ENCODE results near the gene LSM14A. TPM values are rescaled to one million over a fixed set of nuclear protein-coding genes. Genes with fewer than 3 reads are reported as not detected.

LSM14A gene
- total and polyA plus RNA-seq, 4 donors: 12.6 to 133 (median 48.0) TPM

DNA sequence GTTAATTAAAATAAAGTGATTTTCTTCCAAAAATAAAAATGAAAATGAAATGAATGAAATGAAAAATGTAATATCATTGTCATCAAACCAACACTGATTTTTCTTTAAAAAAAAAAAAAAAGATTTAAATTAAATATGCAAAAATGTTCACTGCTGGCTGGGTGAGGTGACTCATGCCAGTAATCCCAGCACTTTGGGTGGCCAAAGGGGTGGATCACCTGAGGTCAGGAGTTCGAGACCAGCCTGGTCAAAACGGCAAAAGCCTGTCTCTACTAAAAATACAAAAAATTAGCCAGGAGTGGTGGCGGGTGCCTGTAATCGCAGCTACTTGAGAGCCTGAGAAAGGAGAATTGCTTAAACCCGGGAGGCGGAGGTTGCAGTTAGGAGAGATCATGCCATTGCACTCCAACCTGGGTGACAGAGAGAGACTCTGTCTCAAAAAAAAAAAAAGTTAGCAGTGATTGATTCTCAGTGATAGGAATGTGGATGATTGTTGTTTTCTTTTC lies 44.6 kb upstream of the LSM14A start:
- Histone ChIP-seq H3K4me1 (ENCODE audit: control insufficient read depth in 4 of 4, insufficient read depth in 4 of 4, low read length in 3 of 4) (no peaks in the 10 kb centered on the region), H3K4me3 (ENCODE audit: low read depth in 1 of 3, low read length in 3 of 3) (no peak overlapping the region), H3K27ac (ENCODE audit: low read depth in 1 of 2, low read length in 2 of 2) (no peak overlapping the region), H3K9ac (ENCODE audit: low read depth in 1 of 2, low read length in 2 of 2) (no peak overlapping the region), H3K9me3 (ENCODE audit: control insufficient read depth in 4 of 4, low read length in 3 of 4) (no peaks in the 10 kb centered on the region), H3K36me3 (ENCODE audit: control insufficient read depth in 4 of 4, insufficient read depth in 3 of 4, low read depth in 1 of 4, low read length in 3 of 4) (no peaks in the 10 kb centered on the region), H3K27me3 (ENCODE audit: control insufficient read depth in 4 of 4, insufficient read depth in 4 of 4, low read length in 3 of 4) (no peaks in the 10 kb centered on the region)
- DNase-seq (ENCODE audit: low spot score): no peak
- no peak for TF ChIP-seq RXRA (IDR thresholded peaks at IDR 0.05)
- TF ChIP-seq, protein P1, sequence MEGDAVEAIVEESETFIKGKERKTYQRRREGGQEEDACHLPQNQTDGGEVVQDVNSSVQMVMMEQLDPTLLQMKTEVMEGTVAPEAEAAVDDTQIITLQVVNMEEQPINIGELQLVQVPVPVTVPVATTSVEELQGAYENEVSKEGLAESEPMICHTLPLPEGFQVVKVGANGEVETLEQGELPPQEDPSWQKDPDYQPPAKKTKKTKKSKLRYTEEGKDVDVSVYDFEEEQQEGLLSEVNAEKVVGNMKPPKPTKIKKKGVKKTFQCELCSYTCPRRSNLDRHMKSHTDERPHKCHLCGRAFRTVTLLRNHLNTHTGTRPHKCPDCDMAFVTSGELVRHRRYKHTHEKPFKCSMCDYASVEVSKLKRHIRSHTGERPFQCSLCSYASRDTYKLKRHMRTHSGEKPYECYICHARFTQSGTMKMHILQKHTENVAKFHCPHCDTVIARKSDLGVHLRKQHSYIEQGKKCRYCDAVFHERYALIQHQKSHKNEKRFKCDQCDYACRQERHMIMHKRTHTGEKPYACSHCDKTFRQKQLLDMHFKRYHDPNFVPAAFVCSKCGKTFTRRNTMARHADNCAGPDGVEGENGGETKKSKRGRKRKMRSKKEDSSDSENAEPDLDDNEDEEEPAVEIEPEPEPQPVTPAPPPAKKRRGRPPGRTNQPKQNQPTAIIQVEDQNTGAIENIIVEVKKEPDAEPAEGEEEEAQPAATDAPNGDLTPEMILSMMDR (IDR thresholded peaks at IDR 0.05; ENCODE audit: low read depth, low read length, missing input control): no peak
- TF ChIP-seq HNF4A (conservative IDR thresholded peaks at IDR 0.05): no peak
- TF ChIP-seq RAD21 (IDR thresholded peaks at IDR 0.05): no peak
- TF ChIP-seq FOXA2 (IDR thresholded peaks at IDR 0.05): no peak
- TF ChIP-seq JUND (IDR thresholded peaks at IDR 0.05): no peak
- TF ChIP-seq EGR1 (IDR thresholded peaks at IDR 0.05; ENCODE audit: low read depth in 2 of 2): no peak
- no peak for TF ChIP-seq HNF4G (IDR thresholded peaks at IDR 0.05)
- TF ChIP-seq YY1 (IDR thresholded peaks at IDR 0.05): no peak
- TF ChIP-seq, protein P2, sequence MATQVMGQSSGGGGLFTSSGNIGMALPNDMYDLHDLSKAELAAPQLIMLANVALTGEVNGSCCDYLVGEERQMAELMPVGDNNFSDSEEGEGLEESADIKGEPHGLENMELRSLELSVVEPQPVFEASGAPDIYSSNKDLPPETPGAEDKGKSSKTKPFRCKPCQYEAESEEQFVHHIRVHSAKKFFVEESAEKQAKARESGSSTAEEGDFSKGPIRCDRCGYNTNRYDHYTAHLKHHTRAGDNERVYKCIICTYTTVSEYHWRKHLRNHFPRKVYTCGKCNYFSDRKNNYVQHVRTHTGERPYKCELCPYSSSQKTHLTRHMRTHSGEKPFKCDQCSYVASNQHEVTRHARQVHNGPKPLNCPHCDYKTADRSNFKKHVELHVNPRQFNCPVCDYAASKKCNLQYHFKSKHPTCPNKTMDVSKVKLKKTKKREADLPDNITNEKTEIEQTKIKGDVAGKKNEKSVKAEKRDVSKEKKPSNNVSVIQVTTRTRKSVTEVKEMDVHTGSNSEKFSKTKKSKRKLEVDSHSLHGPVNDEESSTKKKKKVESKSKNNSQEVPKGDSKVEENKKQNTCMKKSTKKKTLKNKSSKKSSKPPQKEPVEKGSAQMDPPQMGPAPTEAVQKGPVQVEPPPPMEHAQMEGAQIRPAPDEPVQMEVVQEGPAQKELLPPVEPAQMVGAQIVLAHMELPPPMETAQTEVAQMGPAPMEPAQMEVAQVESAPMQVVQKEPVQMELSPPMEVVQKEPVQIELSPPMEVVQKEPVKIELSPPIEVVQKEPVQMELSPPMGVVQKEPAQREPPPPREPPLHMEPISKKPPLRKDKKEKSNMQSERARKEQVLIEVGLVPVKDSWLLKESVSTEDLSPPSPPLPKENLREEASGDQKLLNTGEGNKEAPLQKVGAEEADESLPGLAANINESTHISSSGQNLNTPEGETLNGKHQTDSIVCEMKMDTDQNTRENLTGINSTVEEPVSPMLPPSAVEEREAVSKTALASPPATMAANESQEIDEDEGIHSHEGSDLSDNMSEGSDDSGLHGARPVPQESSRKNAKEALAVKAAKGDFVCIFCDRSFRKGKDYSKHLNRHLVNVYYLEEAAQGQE (IDR thresholded peaks at IDR 0.05): no peak
- TF ChIP-seq, protein P3, sequence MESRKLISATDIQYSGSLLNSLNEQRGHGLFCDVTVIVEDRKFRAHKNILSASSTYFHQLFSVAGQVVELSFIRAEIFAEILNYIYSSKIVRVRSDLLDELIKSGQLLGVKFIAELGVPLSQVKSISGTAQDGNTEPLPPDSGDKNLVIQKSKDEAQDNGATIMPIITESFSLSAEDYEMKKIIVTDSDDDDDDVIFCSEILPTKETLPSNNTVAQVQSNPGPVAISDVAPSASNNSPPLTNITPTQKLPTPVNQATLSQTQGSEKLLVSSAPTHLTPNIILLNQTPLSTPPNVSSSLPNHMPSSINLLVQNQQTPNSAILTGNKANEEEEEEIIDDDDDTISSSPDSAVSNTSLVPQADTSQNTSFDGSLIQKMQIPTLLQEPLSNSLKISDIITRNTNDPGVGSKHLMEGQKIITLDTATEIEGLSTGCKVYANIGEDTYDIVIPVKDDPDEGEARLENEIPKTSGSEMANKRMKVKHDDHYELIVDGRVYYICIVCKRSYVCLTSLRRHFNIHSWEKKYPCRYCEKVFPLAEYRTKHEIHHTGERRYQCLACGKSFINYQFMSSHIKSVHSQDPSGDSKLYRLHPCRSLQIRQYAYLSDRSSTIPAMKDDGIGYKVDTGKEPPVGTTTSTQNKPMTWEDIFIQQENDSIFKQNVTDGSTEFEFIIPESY (IDR thresholded peaks at IDR 0.05): no peak
- TF ChIP-seq NR2F2 (IDR thresholded peaks at IDR 0.05): no peak
- TF ChIP-seq, protein P4, sequence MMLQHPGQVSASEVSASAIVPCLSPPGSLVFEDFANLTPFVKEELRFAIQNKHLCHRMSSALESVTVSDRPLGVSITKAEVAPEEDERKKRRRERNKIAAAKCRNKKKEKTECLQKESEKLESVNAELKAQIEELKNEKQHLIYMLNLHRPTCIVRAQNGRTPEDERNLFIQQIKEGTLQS (IDR thresholded peaks at IDR 0.05): no peak
- TF ChIP-seq, protein P5, sequence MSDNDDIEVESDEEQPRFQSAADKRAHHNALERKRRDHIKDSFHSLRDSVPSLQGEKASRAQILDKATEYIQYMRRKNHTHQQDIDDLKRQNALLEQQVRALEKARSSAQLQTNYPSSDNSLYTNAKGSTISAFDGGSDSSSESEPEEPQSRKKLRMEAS (IDR thresholded peaks at IDR 0.05): no peak
- no peak for TF ChIP-seq TAF1 (conservative IDR thresholded peaks at IDR 0.05)
- TF ChIP-seq GABPA (IDR thresholded peaks at IDR 0.05 in 1 of 2, conservative IDR thresholded peaks at IDR 0.05 in 1 of 2): no peak
- TF ChIP-seq SP1 (IDR thresholded peaks at IDR 0.05): no peak
- TF ChIP-seq FOXA1 (IDR thresholded peaks at IDR 0.05): no peak
- 91% methylated on average over 6 of the region's 6 CpGs for WGBS
